Effector CD8-positive, alpha-beta T cell (primary cell): ENCODE measurements around the gene SBF2.
"Not testable (repeated sequence)": the region's sequence is repeated elsewhere in the genome, so short reads cannot be mapped to it uniquely, and the experiment has no call there.

Experiments
- DNase-seq: peaks from one replicate; lab custom pipeline; 2025; lab: John Stamatoyannopoulos, UW

SBF2 gene

GRCh38 chr11:10064828-10065227, 229.2 kb downstream of the SBF2 start:
- DNase-seq = no peak

- no peak for DNase-seq
Observed at GRCh38 chr11:10058356-10058755, 235.7 kb downstream of the SBF2 start.

- DNase-seq = no peak
Observed at GRCh38 chr11:10051868-10052586, 242.0 kb downstream of the SBF2 start.

- no peak for DNase-seq
Observed at GRCh38 chr11:10050561-10050960, 243.5 kb downstream of the SBF2 start.

- no peak for DNase-seq
Observed at GRCh38 chr11:10049756-10050155, 244.3 kb downstream of the SBF2 start.

GRCh38 chr11:10048350-10048749, 245.7 kb downstream of the SBF2 start:
- DNase-seq = no peak

GRCh38 chr11:10044618-10045017, 249.4 kb downstream of the SBF2 start:
- no peak for DNase-seq

- DNase-seq = no peak
Observed at GRCh38 chr11:10042699-10043098, 251.3 kb downstream of the SBF2 start.

- no peak for DNase-seq
Observed at GRCh38 chr11:10041748-10042446, 252.1 kb downstream of the SBF2 start.

- no peak for DNase-seq
Observed at GRCh38 chr11:10041332-10041731, 252.7 kb downstream of the SBF2 start.

- no peak for DNase-seq
Observed at GRCh38 chr11:10038521-10039302, 255.3 kb downstream of the SBF2 start.

GRCh38 chr11:10035932-10036331, 258.1 kb downstream of the SBF2 start:
- DNase-seq = not testable (repeated sequence)

GRCh38 chr11:10032935-10033334, 261.1 kb downstream of the SBF2 start:
- DNase-seq = no peak

- no peak for DNase-seq
Observed at GRCh38 chr11:10030122-10030490, 263.9 kb downstream of the SBF2 start.

- DNase-seq = no peak
Observed at GRCh38 chr11:10029386-10030121, 264.5 kb downstream of the SBF2 start.

GRCh38 chr11:10026514-10026913, 267.5 kb downstream of the SBF2 start:
- DNase-seq = no peak

GRCh38 chr11:10023212-10023611, 270.8 kb downstream of the SBF2 start:
- DNase-seq = no peak

- no peak for DNase-seq
Observed at GRCh38 chr11:10022764-10023163, 271.3 kb downstream of the SBF2 start.

GRCh38 chr11:10021563-10021962, 272.5 kb downstream of the SBF2 start:
- DNase-seq = no peak

- no peak for DNase-seq
Observed at GRCh38 chr11:10019906-10020682, 273.9 kb downstream of the SBF2 start.

- no peak for DNase-seq
Observed at GRCh38 chr11:10017911-10018310, 276.1 kb downstream of the SBF2 start.
